GM12892 (cell line): ENCODE results near the gene SEMA3C.

ENCODE experiments used
- DNase-seq: peaks from one replicate; pipeline ENCODE4 v3.0.0; 2011; ENCODE audit not compliant: insufficient read length
- FAIRE-seq: peaks from 2 replicates; lab custom pipeline; 2011; peaks lifted over from hg19 to GRCh38; lab: Jason Lieb, UNC
- POLR2A ChIP-seq: IDR thresholded peaks from 2 replicates; pipeline ENCODE4 v1.6.1; 2011; ENCODE audit warnings: low read depth, low read length, control low read depth
- POLR2AphosphoS5 ChIP-seq: IDR thresholded peaks from 2 replicates; pipeline ENCODE4 v1.6.1; 2011; ENCODE audit warnings: low read depth, low read length, control low read depth
- TAF1 ChIP-seq: IDR thresholded peaks from 2 replicates; pipeline ENCODE4 v1.6.1; 2011; ENCODE audit warnings: low read depth, mild to moderate bottlenecking, control low read depth, low read length, borderline replicate concordance

Gene SEMA3C

GRCh38 chr7:80839855-80840254 lies 79.0 kb downstream of the SEMA3C start:
- no peak for DNase-seq
- FAIRE-seq, result no peak
- TF ChIP-seq POLR2A (no peak), POLR2AphosphoS5 (no peak)

DNA sequence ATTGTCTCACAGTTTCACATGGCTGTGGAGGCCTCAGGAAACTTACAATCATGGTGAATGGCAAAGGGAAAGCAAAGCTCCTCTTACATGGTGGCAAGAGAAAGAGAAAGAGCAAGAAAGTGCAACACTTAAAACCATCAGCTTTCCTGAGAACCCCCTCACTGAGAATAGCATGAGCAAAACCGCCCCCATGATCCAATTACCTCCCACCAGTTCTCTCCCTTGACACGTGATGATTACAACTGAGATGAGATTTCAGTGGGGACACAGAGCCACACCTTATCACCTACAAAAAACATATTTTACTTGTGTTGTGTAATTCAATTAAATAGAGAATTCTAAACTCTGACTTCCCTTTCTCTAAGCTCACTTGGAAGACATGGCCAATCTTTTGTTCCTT lies 80.2 kb downstream of the SEMA3C start:
- DNase-seq (no peak), FAIRE-seq (no peak)
- TF ChIP-seq POLR2A, result no peak
- TF ChIP-seq POLR2AphosphoS5, result no peak
- no peak for TF ChIP-seq TAF1

DNA sequence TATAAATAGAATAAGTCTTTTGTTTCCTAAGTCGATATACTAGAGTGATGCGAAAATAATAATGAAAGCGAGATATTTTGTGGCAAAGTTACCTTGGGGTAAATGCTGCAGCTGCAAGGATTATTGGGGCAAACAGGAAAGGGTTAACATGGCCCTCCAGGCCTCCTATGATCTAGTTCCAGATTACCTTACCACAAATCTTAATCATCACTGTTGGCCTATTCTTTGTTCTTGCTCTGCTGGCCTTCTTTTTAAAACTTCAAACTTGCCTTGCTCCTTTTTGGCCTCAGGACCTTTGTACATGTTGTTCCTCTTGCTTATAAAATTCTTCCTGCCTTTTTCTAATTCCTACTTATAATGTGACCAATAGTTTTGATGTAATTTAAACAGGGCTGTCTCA lies 81.5 kb downstream of the SEMA3C start:
- DNase-seq (no peak), FAIRE-seq (no peak)
- no peak for TF ChIP-seq POLR2AphosphoS5
- TF ChIP-seq TAF1, result no peak
- no peak for TF ChIP-seq POLR2A

DNA sequence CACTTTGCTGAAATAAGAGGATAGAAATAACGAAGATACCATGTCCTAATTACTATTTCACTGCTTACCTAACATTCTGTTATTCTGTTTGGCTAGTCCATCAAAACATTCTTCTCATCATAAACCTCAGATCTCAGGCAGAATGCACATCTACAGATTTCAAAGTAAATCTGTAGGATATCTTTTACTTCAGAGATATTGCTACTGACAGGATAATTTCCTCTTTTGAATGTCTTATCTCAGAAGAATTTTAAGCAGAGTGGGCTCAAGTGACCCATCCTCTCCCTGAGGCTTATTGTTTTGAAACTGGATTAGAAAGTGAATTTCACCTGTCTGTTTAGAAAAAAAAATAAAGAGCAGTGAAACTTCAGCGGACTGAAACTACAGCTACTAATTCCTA lies 83.6 kb downstream of the SEMA3C start:
- TF ChIP-seq TAF1, result no peak
- FAIRE-seq (no peak), DNase-seq (no peak)

- TF ChIP-seq POLR2AphosphoS5 (no peak), TAF1 (no peak), POLR2A (no peak)
- FAIRE-seq, result no peak
These were observed 85.3 kb downstream of the SEMA3C start for GRCh38 chr7:80833289-80834268.

DNA sequence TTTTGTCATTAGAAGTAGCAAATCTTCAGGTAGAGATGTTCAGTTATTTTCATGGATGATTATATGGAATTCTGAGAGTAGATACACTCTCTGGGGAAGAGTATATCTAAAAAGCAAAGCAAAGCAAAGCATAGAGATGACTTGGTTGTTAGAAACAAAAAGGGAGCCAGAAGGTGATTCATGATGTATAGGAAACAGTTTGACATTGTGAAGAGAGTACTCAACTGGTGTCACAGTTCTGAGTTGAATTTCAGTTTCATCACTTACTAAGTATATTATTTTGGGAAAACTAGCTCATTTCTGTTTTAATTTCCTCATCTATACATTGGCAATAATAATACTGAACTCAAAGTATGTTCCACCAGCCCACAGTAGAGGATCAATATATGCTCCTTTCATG lies 86.8 kb downstream of the SEMA3C start:
- TF ChIP-seq POLR2A (no peak), POLR2AphosphoS5 (no peak), TAF1 (no peak)
- no peak for FAIRE-seq
- no peak for DNase-seq

More at GRCh38 chr7:80833289-80834268, 85.3 kb downstream of the SEMA3C start:
- no peak for DNase-seq

- FAIRE-seq (no peak), DNase-seq (no peak)
- TF ChIP-seq POLR2AphosphoS5, result no peak
- no peak for TF ChIP-seq TAF1
- TF ChIP-seq POLR2A, result no peak
These were observed 88.1 kb downstream of the SEMA3C start for GRCh38 chr7:80830584-80831285.

DNA sequence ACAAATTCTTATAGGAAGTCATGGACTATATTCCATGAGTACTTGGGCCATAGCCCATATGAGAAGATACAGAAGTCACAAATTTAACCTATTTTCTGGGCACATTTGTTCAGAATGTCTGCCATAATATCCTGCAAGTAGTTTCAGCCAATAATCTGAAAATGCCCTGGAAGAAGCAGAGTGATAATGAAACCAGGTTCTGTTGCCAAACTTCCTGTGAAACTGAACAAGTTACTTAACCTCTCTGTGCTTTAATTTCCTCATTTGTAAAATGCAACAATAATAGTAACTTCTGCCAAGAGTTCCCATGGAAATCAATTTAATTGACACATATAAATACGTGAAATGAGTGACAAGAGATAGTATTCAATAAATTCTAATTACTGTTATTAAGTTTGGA lies 88.8 kb downstream of the SEMA3C start:
- TF ChIP-seq POLR2A, result no peak
- no peak for TF ChIP-seq TAF1
- TF ChIP-seq POLR2AphosphoS5, result no peak
- no peak for DNase-seq
- no peak for FAIRE-seq

GRCh38 chr7:80829527-80829926 lies 89.3 kb downstream of the SEMA3C start:
- FAIRE-seq (no peak), DNase-seq (no peak)
- TF ChIP-seq POLR2AphosphoS5, result no peak
- TF ChIP-seq POLR2A, result no peak
- no peak for TF ChIP-seq TAF1

DNA sequence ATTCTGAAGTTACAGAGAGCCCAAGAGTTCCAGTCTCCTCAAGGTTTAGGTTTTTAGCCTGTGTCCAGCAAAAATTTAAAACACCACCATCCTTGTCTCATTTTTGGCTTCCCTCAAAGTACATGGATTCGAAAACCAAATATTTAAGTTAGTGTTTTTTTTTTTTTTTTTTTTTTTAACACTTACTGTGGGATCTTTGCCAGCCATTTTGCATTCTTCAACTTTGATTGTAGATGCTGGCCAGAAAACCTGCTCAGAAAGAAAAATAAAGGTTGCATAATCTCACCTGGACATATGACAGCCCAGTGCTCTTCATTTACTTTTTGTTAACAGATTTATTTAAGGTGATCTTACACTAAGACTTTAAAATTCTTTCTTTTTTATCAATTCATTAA lies 91.6 kb downstream of the SEMA3C start:
- FAIRE-seq, result no peak
- TF ChIP-seq POLR2AphosphoS5 (no peak), TAF1 (no peak), POLR2A (no peak)
- no peak for DNase-seq

DNA sequence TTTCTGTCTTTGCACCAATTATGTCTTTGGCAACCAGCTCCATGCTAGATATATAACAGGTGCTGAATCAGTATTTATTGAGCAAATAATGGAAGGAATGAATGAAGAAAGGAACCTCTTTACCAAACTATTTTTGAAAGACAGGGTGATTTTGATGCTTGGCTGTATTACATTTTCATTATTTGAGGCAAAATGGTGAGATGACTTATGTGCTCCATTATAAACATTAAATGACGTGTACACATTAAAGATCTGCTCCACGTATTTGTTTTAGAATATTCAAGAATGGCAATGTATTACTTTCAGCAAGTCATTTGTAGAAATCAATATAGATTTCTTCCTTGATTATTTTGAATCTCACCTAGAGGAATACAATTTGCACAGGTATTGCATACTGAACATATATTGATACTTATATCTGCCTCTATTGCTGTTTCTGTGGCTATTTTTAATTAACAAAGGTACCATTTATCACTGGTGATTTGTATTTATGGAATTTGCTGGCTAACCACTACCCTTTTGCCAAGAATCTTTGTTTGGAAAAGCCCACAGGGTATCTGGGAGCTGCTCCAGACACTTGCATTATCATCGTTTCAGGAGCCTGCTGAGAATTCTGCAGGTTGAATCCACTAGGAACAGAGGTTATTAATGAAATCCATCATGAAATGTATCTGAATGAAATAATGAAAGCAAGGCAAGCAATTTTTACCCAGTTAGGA lies 92.2 kb downstream of the SEMA3C start:
- TF ChIP-seq TAF1 (no peak), POLR2A (no peak), POLR2AphosphoS5 (no peak)
- DNase-seq, result no peak
- FAIRE-seq, result no peak
